Measurements from ENCODE around the gene ZNF646.

The ZNF646 gene

GRCh38 chr16:31087971-31088370 lies 13.7 kb downstream of the ZNF646 start:
- no peak for TF ChIP-seq CTCF (IDR thresholded peaks at IDR 0.05; ENCODE audit: borderline replicate concordance, control extremely low read depth, extremely low read depth, insufficient read depth, missing control alignments)
- in situ Hi-C loops (cut with MboI; ENCODE audit: low sequenced_read_pairs, unreplicated experiment), result no loop called here

GRCh38 chr16:31088459-31089183 lies 14.4 kb downstream of the ZNF646 start, which contains the start of gene PRSS53:
Gene PRSS53, minus strand, starts transcription at chr16:31088943. Its CDS starts 134 bp downstream, at chr16:31088809.
- in situ Hi-C loops (cut with MboI; ENCODE audit: low sequenced_read_pairs, unreplicated experiment), result no loop called here
- no peak for DNase-seq (ENCODE audit: low spot score)
- TF ChIP-seq CTCF (IDR thresholded peaks at IDR 0.05; ENCODE audit: borderline replicate concordance, control extremely low read depth, extremely low read depth, insufficient read depth, missing control alignments), result no peak

More at GRCh38 chr16:31087971-31088370, 13.7 kb downstream of the ZNF646 start:
- no peak for DNase-seq (ENCODE audit: low spot score)

- DNase-seq (ENCODE audit: low spot score), result no peak
- in situ Hi-C loops (cut with MboI; ENCODE audit: low sequenced_read_pairs, unreplicated experiment), result no loop called here
- no peak for TF ChIP-seq CTCF (IDR thresholded peaks at IDR 0.05; ENCODE audit: borderline replicate concordance, control extremely low read depth, extremely low read depth, insufficient read depth, missing control alignments)
These were observed 15.0 kb downstream of the ZNF646 start for GRCh38 chr16:31089199-31089598.

- no peak for DNase-seq (ENCODE audit: low spot score)
- in situ Hi-C loops (cut with MboI; ENCODE audit: low sequenced_read_pairs, unreplicated experiment), result no loop called here
- TF ChIP-seq CTCF (IDR thresholded peaks at IDR 0.05; ENCODE audit: borderline replicate concordance, control extremely low read depth, extremely low read depth, insufficient read depth, missing control alignments), result no peak
These were observed 16.3 kb downstream of the ZNF646 start for GRCh38 chr16:31090540-31090939.

- TF ChIP-seq CTCF (IDR thresholded peaks at IDR 0.05; ENCODE audit: borderline replicate concordance, control extremely low read depth, extremely low read depth, insufficient read depth, missing control alignments), result no peak
- DNase-seq (ENCODE audit: low spot score), result no peak
- in situ Hi-C loops (cut with MboI; ENCODE audit: low sequenced_read_pairs, unreplicated experiment), result no loop called here
These were observed 18.1 kb downstream of the ZNF646 start for GRCh38 chr16:31092330-31092729.

GRCh38 chr16:31093132-31093703 lies 19.0 kb downstream of the ZNF646 start:
- no peak for DNase-seq (ENCODE audit: low spot score)
- in situ Hi-C loops (cut with MboI; ENCODE audit: low sequenced_read_pairs, unreplicated experiment), result no loop called here
- TF ChIP-seq CTCF (IDR thresholded peaks at IDR 0.05; ENCODE audit: borderline replicate concordance, control extremely low read depth, extremely low read depth, insufficient read depth, missing control alignments), result no peak
